Measurements from ENCODE around the gene TAP2.

TAP2 gene

GRCh38 chr6:32799168-32799567 is 39.4 kb downstream of the TAP2 start:
- no peak for FAIRE-seq
- no peak for DNase-seq (ENCODE audit: insufficient read length, low spot score)

- DNase-seq (ENCODE audit: insufficient read length, low spot score) = peak; percentile 61
- peak; percentile 63 for FAIRE-seq
These were observed 41.4 kb downstream of the TAP2 start for GRCh38 chr6:32796848-32797776.

GRCh38 chr6:32794510-32794909 is 44.0 kb downstream of the TAP2 start:
- FAIRE-seq = no peak
- no peak for DNase-seq (ENCODE audit: insufficient read length, low spot score)

GRCh38 chr6:32792901-32793435 is 45.6 kb downstream of the TAP2 start:
- FAIRE-seq (no peak), DNase-seq (ENCODE audit: insufficient read length, low spot score) (no peak)

- FAIRE-seq (no peak), DNase-seq (ENCODE audit: insufficient read length, low spot score) (no peak)
These were observed 48.2 kb downstream of the TAP2 start for GRCh38 chr6:32790306-32790705.
